ENCODE measurements around the gene HDGF.

HDGF gene

DNA sequence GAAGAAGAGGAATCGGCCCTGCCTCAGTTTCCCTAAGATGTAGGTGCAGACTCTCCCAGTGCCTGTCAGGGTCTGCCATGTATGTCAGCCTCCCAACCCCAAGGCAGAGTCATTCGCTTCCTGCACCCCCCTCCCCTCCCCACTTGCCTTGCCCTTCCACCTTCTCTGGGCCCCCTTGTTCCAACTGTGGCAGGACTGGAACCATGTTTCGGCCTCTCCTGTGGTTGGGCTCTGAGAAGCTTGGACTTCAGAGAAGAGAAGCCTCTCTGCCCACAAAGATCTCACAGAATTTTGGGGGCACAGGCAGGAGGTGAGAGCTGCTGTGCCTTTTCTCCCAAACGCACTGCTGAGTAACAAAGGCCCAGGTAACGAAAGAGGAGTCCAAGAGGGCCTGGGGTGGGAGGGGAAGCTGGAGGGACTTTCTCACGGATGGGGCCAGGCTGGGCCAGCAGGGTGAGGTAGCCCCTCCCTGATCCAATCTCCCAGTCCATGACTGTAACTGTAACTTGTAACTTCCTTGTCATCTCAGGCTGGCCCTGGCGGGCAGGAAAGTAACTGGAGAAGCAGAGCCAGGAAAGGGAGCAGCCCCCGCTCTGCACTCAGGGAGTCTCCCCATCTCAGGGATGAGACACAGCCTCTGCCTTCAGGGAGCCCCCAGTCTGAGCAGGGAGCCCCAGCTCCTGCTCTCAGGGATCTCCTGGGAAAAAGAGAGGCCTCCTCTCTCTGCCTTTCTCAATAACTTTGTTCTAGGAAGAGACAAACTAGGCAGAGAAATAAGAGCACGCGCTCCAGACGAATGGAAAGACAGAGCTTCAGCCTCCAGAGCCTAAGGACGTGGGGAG, 57.4 kb downstream of the HDGF start:
- no peak for DNase-seq

DNA sequence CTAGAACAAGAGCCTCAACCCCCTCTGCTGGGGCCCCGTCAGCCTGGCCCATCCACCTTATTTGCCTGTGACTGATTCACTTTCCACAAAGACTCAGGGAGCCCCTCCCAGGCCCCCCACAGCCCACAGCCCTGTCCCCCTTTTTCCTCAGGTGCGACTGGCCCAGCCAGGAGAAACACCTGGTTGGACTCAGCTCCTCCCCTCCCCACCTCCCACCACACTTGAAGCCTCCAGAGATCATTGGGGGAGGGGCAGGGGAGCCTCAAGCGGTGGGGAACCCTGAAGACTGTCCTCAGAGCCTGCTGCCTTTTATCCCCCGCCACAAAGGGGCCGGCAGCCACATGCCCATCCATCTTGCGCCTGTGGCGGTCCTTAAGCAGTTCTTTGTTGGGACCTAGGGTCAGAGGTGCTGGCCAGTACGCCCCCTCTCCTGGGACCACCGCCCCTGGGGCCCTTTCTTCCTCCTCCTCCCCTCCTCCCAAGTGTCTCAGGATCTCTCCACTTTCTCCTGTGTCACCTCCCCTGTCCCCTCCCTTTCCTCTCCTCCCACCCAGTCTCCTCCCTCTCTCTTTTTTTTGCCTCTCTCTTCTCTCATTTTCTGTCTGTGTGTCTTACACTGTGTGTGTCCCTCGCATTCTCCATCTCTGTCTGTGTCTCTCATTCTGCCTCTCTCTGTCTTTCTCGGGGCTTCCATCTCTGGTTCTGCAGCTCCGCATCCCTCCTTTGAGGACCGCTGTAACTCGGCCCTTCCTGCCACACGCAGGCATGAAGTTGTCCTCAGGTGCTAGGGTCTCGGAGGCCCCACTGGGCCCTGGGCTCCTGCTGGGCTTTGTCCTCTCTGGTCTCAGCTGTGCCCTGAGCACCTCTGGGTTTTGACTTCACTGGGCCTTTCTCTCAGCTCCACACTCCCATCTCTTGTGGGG, 58.3 kb downstream of the HDGF start:
- peak; percentile 46 for DNase-seq

DNA sequence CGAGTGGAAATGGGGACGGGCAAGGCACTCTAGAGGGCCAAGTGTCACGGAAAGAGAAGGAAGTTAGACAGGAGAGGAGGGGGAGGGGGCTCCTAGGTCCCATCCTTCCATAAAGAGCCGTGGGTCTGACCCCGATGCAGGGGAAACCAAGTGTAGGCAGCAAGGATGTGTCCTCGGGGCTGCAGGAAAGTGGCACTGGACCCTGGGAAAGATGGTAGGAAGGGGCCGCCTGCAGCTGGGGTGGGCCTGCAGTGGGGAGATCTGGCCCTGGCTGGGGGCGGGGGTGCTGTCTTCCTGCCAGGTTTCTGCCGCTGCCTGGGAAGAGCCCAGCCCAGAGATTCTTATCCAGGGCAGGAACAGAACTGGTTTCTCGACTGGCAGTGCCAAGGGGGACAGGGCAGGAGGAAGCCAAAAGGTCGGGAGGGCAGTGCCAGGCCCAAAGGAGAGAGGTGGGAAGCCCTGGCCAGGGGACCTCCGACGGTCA, 59.0 kb downstream of the HDGF start:
- DNase-seq = no peak
